SU-DHL-6 (cell line): Measurements from ENCODE around the gene STARD3.

Experiments
- CTCF ChIP-seq: fragments of 200-600 bp; sonication (generic); IDR thresholded peaks from one replicate; pipeline ENCODE4 v1.5.1; 2017; ENCODE audit warnings: antibody characterized with exemption, mild to moderate bottlenecking, low read length, moderate library complexity; ENCODE audit not compliant: insufficient read depth, poor library complexity, severe bottlenecking
- EZH2phosphoT487 ChIP-seq: fragments of 200-600 bp; sonication (generic), shearing (Covaris generic); conservative IDR thresholded peaks from 2 replicates; pipeline ENCODE4 v1.6.1; 2018; ENCODE audit warnings: mild to moderate bottlenecking, antibody characterized with exemption, low read length, moderate library complexity, mixed read lengths

GRCh38 chr17:39706921-39707337 lies 70.0 kb downstream of the STARD3 start:
- no peak for TF ChIP-seq CTCF
- no peak for TF ChIP-seq EZH2phosphoT487
